ENCODE measurements around the gene ADAM21.
A peak's percentile ranks its signal among the peaks of the same experiment; 100 is the strongest.
"Not testable (repeated sequence)": the region's sequence is repeated elsewhere in the genome, so short reads cannot be mapped to it uniquely, and the experiment has no call there.

The ADAM21 gene
- 0 to 0.49 (median 0.15) reads per million in 18 experiments for total RNA-seq

GRCh38 chr14:70451874-70452273 lies at the start of gene ADAM21:
Gene ADAM21 (plus strand): TSS chr14:70452174. CDS start chr14:70457500, 5,326 bp downstream.
- DNase-seq = no peak

GRCh38 chr14:70403335-70403734 lies 48.6 kb upstream of the ADAM21 start:
- not testable (repeated sequence) for DNase-seq

GRCh38 chr14:70406216-70406615 lies 45.8 kb upstream of the ADAM21 start:
- DNase-seq = not testable (repeated sequence)

- no peak for DNase-seq
Observed at GRCh38 chr14:70407621-70408020, 44.4 kb upstream of the ADAM21 start.

- DNase-seq = no peak
Observed at GRCh38 chr14:70415788-70416187, 36.2 kb upstream of the ADAM21 start.

- DNase-seq = peak in 1 of 2 donors; percentile 3
Observed at GRCh38 chr14:70416338-70416724, 35.6 kb upstream of the ADAM21 start.

GRCh38 chr14:70416725-70417349 lies 35.1 kb upstream of the ADAM21 start, which contains the start of gene SYNJ2BP:
Gene SYNJ2BP (minus strand): TSS chr14:70417090. CDS start chr14:70416963, 127 bp downstream.
- peak; percentile 11 to 63 for DNase-seq

- not testable (repeated sequence) for DNase-seq
Observed at GRCh38 chr14:70419270-70419931, 32.6 kb upstream of the ADAM21 start.

- no peak for DNase-seq
Observed at GRCh38 chr14:70422538-70422937, 29.4 kb upstream of the ADAM21 start.

- no peak for DNase-seq
Observed at GRCh38 chr14:70425354-70425753, 26.6 kb upstream of the ADAM21 start.

GRCh38 chr14:70426555-70426954 lies 25.4 kb upstream of the ADAM21 start:
- not testable (repeated sequence) for DNase-seq

GRCh38 chr14:70436867-70437266 lies 15.1 kb upstream of the ADAM21 start:
- DNase-seq = no peak

GRCh38 chr14:70441641-70442040 lies 10.3 kb upstream of the ADAM21 start:
- DNase-seq = no peak

- DNase-seq = no peak
Observed at GRCh38 chr14:70442750-70443149, 9.2 kb upstream of the ADAM21 start.

GRCh38 chr14:70448633-70449340 lies 3.2 kb upstream of the ADAM21 start:
- DNase-seq = peak in 1 of 2 donors; percentile 3

GRCh38 chr14:70454731-70455130 lies 2.8 kb downstream of the ADAM21 start:
- DNase-seq = peak; percentile 29 to 50

- no peak for DNase-seq
Observed at GRCh38 chr14:70468731-70469130, 16.8 kb downstream of the ADAM21 start.

GRCh38 chr14:70470863-70471563 lies 19.0 kb downstream of the ADAM21 start:
- not testable (repeated sequence) for DNase-seq

GRCh38 chr14:70472253-70473159 lies 20.5 kb downstream of the ADAM21 start:
- DNase-seq = no peak

- no peak for DNase-seq
Observed at GRCh38 chr14:70473825-70474224, 21.9 kb downstream of the ADAM21 start.

GRCh38 chr14:70475459-70475858 lies 23.5 kb downstream of the ADAM21 start:
- not testable (repeated sequence) for DNase-seq

Data from inflammatory macrophage (primary cell).